CD14-positive monocyte (primary cell): ENCODE results near the gene PCYT2. TPM values are rescaled to one million over a fixed set of nuclear protein-coding genes. Genes with fewer than 3 reads are reported as not detected.
A peak's percentile ranks its signal among the peaks of the same experiment; 100 is the strongest.

Source experiments
- DNase-seq, 3 donors: peaks; one replicate each; pipeline ENCODE4 v3.0.0-alpha.2; 2011 to 2022
- H2AFZ ChIP-seq: 2 replicates; pipeline ENCODE4 v1.6.0; 2012; ENCODE audit warnings: mild to moderate bottlenecking, low read depth, low read length, inconsistent platforms; ENCODE audit not compliant: insufficient read depth, poor library complexity, severe bottlenecking
- H3K27ac ChIP-seq, 2 donors: 1 replicate in 1 of 2; 2 replicates in 1 of 2; pipeline ENCODE4 v1.5.1; 2012 to 2013; ENCODE audit warnings: low read length in 2 of 2, control low read depth in 1 of 2, inconsistent platforms in 1 of 2, low read depth in 1 of 2, mild to moderate bottlenecking in 1 of 2
- H3K27me3 ChIP-seq, 2 donors: one replicate each; pipeline versions ENCODE4 v1.6.0 to v1.6.1; 2011 to 2013; ENCODE audit warnings: low read length in 2 of 2; ENCODE audit not compliant: control insufficient read depth in 2 of 2, insufficient read depth in 2 of 2
- H3K36me3 ChIP-seq, 2 donors: replicated peaks in 1 of 2; 1 replicate in 1 of 2; 2 replicates in 1 of 2; pipeline versions ENCODE4 v1.5.1 to v1.6.1; 2012 to 2013; ENCODE audit warnings: low read length in 2 of 2, control low read depth in 1 of 2, inconsistent platforms in 1 of 2, mild to moderate bottlenecking in 1 of 2; ENCODE audit not compliant: insufficient read depth in 2 of 2, control insufficient read depth in 1 of 2
- H3K4me1 ChIP-seq, 2 donors: 1 replicate in 1 of 2; 2 replicates in 1 of 2; pipeline versions ENCODE4 v1.5.1 to v1.6.1; 2012 to 2013; ENCODE audit warnings: low read length in 2 of 2, control low read depth in 1 of 2, inconsistent platforms in 1 of 2, mild to moderate bottlenecking in 1 of 2, moderate library complexity in 1 of 2; ENCODE audit not compliant: insufficient read depth in 2 of 2, control insufficient read depth in 1 of 2
- H3K4me2 ChIP-seq: replicated peaks from 2 replicates; pipeline ENCODE3; 2012; ENCODE audit warnings: low read length, moderate library complexity, mild to moderate bottlenecking; ENCODE audit not compliant: poor library complexity, severe bottlenecking; ENCODE audit errors: extremely low read depth
- H3K4me3 ChIP-seq, 3 experiments: fragments of 200-600 bp in 1 of 3; sonication (generic) in 1 of 3; replicated peaks in 1 of 3; 1 replicate in 2 of 3; 2 replicates in 1 of 3; pipeline ENCODE4 v1.5.1; 2011 to 2013; ENCODE audit warnings: low read length in 3 of 3, mild to moderate bottlenecking in 3 of 3, control low read depth in 2 of 3, low read depth in 2 of 3, inconsistent platforms in 1 of 3, moderate library complexity in 1 of 3
- H3K79me2 ChIP-seq: 2 replicates; pipeline ENCODE4 v1.6.0; 2012; ENCODE audit warnings: mild to moderate bottlenecking, control low read depth, inconsistent platforms, low read length, moderate library complexity; ENCODE audit not compliant: insufficient read depth
- H3K9ac ChIP-seq: 2 replicates; pipeline ENCODE4 v1.6.0; 2017; ENCODE audit warnings: low read length, mild to moderate bottlenecking; ENCODE audit not compliant: insufficient read depth, poor library complexity, severe bottlenecking
- H3K9me3 ChIP-seq, 2 donors: replicated peaks in 1 of 2; 1 replicate in 1 of 2; 2 replicates in 1 of 2; pipeline versions ENCODE4 v1.5.1 to v1.6.1; 2012 to 2013; ENCODE audit warnings: low read length in 2 of 2, control low read depth in 1 of 2; ENCODE audit not compliant: control insufficient read depth in 1 of 2, insufficient read depth in 1 of 2
- H4K20me1 ChIP-seq: 2 replicates; pipeline ENCODE4 v1.6.0; 2012; ENCODE audit warnings: mild to moderate bottlenecking, low read length, control low read depth, moderate library complexity; ENCODE audit not compliant: insufficient read depth
- H3K27ac Mint-ChIP-seq, 7 donors: one replicate each; pipeline ENCODE4 v1.8.0; 2020; ENCODE audit warnings: mild to moderate bottlenecking in 7 of 7, mixed read lengths in 7 of 7, moderate library complexity in 6 of 7, inconsistent platforms in 2 of 7
- H3K27me3 Mint-ChIP-seq, 3 donors: one replicate each; pipeline ENCODE4 v1.8.0; 2021 to 2022; ENCODE audit warnings: low read depth in 3 of 3, mild to moderate bottlenecking in 3 of 3, mixed read lengths in 3 of 3, moderate library complexity in 3 of 3, inconsistent platforms in 1 of 3
- H3K36me3 Mint-ChIP-seq, 2 donors: one replicate each; pipeline ENCODE4 v1.8.0; 2020; ENCODE audit warnings: mixed read lengths in 2 of 2, inconsistent platforms in 1 of 2, mild to moderate bottlenecking in 1 of 2
- H3K4me1 Mint-ChIP-seq: one replicate; pipeline ENCODE4 v1.8.0; 2020; ENCODE audit warnings: mild to moderate bottlenecking, mixed read lengths
- H3K4me3 Mint-ChIP-seq, 2 donors: one replicate each; pipeline ENCODE4 v1.8.0; 2020; ENCODE audit warnings: mild to moderate bottlenecking in 2 of 2, mixed read lengths in 2 of 2, moderate library complexity in 1 of 2
- H3K9me3 Mint-ChIP-seq, 7 donors: one replicate each; pipeline ENCODE4 v1.8.0; 2020 to 2022; ENCODE audit warnings: mixed read lengths in 7 of 7, mild to moderate bottlenecking in 6 of 7, moderate library complexity in 6 of 7, inconsistent platforms in 2 of 7
- CTCF ChIP-seq: fragments of 200-600 bp; IDR thresholded peaks from one replicate; pipeline ENCODE4 v1.8.0; 2022; ENCODE audit warnings: antibody characterized with exemption, mild to moderate bottlenecking
- WGBS: methylation state at CpG from one replicate; pipeline ENCODE4 v1.1.5; 2013; ENCODE audit warnings: missing lambda C conversion rate; ENCODE audit not compliant: insufficient coverage; 5-methylcytosine and 5-hydroxymethylcytosine counted together
- intact Hi-C, 2 donors: fragments of 100-400 bp; cut with micrococcal nuclease; formaldehyde crosslinking; loops; one replicate each; pipeline versions ENCODE4 v1.15.0 to v1.15.1; 2023
- polyA plus RNA-seq, 3 donors: library from polyadenylated mRNA; depleted of rRNA in 1 of 3; unstranded in 2 of 3; stranded (reverse) in 1 of 3; fragments of 300-500 nt in 2 of 3; fragments of >200 nt in 1 of 3; fragmentation: Illumina TruSeq in 2 of 3; gene quantifications; 1 replicate in 2 of 3; 2 replicates in 1 of 3; pipeline ENCODE4 v1.2.3, GENCODE V29; 2012 to 2021

PCYT2 gene
- polyA plus RNA-seq, 3 donors = 10.7 to 14.5 (median 11.0) TPM

- Histone ChIP-seq H2AFZ (no peak within 1 kb of the TSS), H3K27me3 (no peaks in the 10 kb centered on the region), H3K9ac (no peak within 1 kb of the TSS), H3K79me2 (no peaks in the 10 kb centered on the region), H3K27ac (no peak within 1 kb of the TSS), H3K4me3 (no peak within 1 kb of the TSS), H3K4me1 (no peaks in the 10 kb centered on the region), H4K20me1 (no peaks in the 10 kb centered on the region), H3K36me3 (no peaks in the 10 kb centered on the region), H3K9me3 (no peaks in the 10 kb centered on the region), H3K4me2 (no peak within 1 kb of the TSS)
- Mint-ChIP-seq H3K4me1 (no peaks in the 10 kb centered on the region), H3K27ac (peak within 1 kb of the TSS in 1 of 7 donors; percentile 15), H3K4me3 (no peak within 1 kb of the TSS), H3K36me3 (no peaks in the 10 kb centered on the region), H3K9me3 (no peaks in the 10 kb centered on the region), H3K27me3 (peaks cover 10 to 23% (median 19%) of the 10 kb centered on the region in 3 donors)
- no peak for TF ChIP-seq CTCF
- 100% methylated on average over 11 of the region's 13 CpGs for WGBS
- no peak for DNase-seq
- intact Hi-C loops = no loop called here
Observed at GRCh38 chr17:81947189-81947588, 36.0 kb upstream of the PCYT2 start, which contains the start of gene MYADML2. Gene MYADML2, minus strand, starts transcription at chr17:81947233. Its CDS starts 5,492 bp downstream, at chr17:81941741.

GRCh38 chr17:81944858-81945257, 33.7 kb upstream of the PCYT2 start:
- Histone ChIP-seq H3K36me3 (no peaks in the 10 kb centered on the region), H3K9me3 (no peaks in the 10 kb centered on the region), H3K4me3 (no peak overlapping the region), H3K27ac (no peak overlapping the region), H3K27me3 (peaks cover 0 to 3% of the 10 kb centered on the region in 2 donors), H3K9ac (no peak overlapping the region), H2AFZ (no peak overlapping the region), H3K4me1 (no peaks in the 10 kb centered on the region), H3K79me2 (no peaks in the 10 kb centered on the region), H3K4me2 (no peak overlapping the region), H4K20me1 (no peaks in the 10 kb centered on the region)
- TF ChIP-seq CTCF = no peak
- H3K36me3 Mint-ChIP-seq = no peaks in the 10 kb centered on the region
- peaks cover 5 to 31% (median 20%) of the 10 kb centered on the region in 3 donors for H3K27me3 Mint-ChIP-seq
- intact Hi-C loops = no loop called here
- no peak for DNase-seq
- 94% methylated on average over 8 of the region's 9 CpGs for whole genome bisulfite sequencing
- H3K4me1 Mint-ChIP-seq = no peaks in the 10 kb centered on the region
- no peaks in the 10 kb centered on the region for H3K9me3 Mint-ChIP-seq
- no peak overlapping the region for H3K4me3 Mint-ChIP-seq
- no peak overlapping the region for H3K27ac Mint-ChIP-seq
